HepG2 (cell line): ENCODE measurements around the gene CLDN9. TPM values are rescaled to one million over a fixed set of nuclear protein-coding genes. Genes with fewer than 3 reads are reported as not detected.

Source experiments
- ARID3A ChIP-seq: IDR thresholded peaks from 2 replicates; pipeline ENCODE4 v1.6.1; 2012; ENCODE audit warnings: low read depth, low read length, improper control_type of control experiment
- GATAD1 ChIP-seq: IDR thresholded peaks from 2 replicates; pipeline ENCODE4 v1.6.1; 2016; ENCODE audit warnings: missing genetic modification reagents, missing compliant biosample characterization
- HHEX ChIP-seq: IDR thresholded peaks from 2 replicates; pipeline ENCODE4 v1.6.1; 2016; ENCODE audit warnings: control low read depth
- PLRG1 ChIP-seq: fragments of 450-650 bp; conservative IDR thresholded peaks from 2 replicates; pipeline ENCODE4 v1.6.1; 2016
- SOX13 ChIP-seq, 3 experiments: fragments of 450-650 bp in 1 of 3; sonication (generic) in 1 of 3; formaldehyde crosslinking in 1 of 3; IDR thresholded peaks in 2 of 3; conservative IDR thresholded peaks in 1 of 3; 2 replicates each; pipeline versions ENCODE4 v1.5.0 to v1.6.1; 2016 to 2020; ENCODE audit warnings: antibody characterized with exemption in 1 of 3, mild to moderate bottlenecking in 1 of 3, missing compliant biosample characterization in 1 of 3, missing genetic modification reagents in 1 of 3, moderate library complexity in 1 of 3
- TRIM24 ChIP-seq: sonication (generic); formaldehyde crosslinking; IDR thresholded peaks from 2 replicates; pipeline ENCODE4 v1.8.0; 2022; ENCODE audit warnings: mild to moderate bottlenecking, missing genetic modification reagents
- XRCC5 ChIP-seq: fragments of 200-400 bp; formaldehyde crosslinking; optimal IDR thresholded peaks from 2 replicates; pipeline ENCODE3; 2017; ENCODE audit warnings: mild to moderate bottlenecking, low read length
- ZBTB40 ChIP-seq, 2 experiments: fragments of 450-650 bp in 1 of 2; sonication (generic) in 1 of 2; formaldehyde crosslinking in 1 of 2; IDR thresholded peaks; 2 replicates each; pipeline versions ENCODE4 v1.6.1 to v1.8.0; 2016 to 2022; ENCODE audit warnings: antibody characterized with exemption in 1 of 2, mild to moderate bottlenecking in 1 of 2, missing genetic modification reagents in 1 of 2
- ZBTB8A ChIP-seq: sonication (generic); formaldehyde crosslinking; IDR thresholded peaks from 2 replicates; pipeline ENCODE4 v1.4.0; 2020; ENCODE audit warnings: mild to moderate bottlenecking, low read depth, missing genetic modification reagents, borderline replicate concordance
- ZNF142 ChIP-seq: sonication (generic); formaldehyde crosslinking; IDR thresholded peaks from 2 replicates; pipeline ENCODE4 v1.4.0; 2020; ENCODE audit warnings: missing genetic modification reagents
- polyA plus RNA-seq, 8 experiments: library from polyadenylated mRNA; depleted of rRNA in 3 of 8; stranded (reverse) in 7 of 8; unstranded in 1 of 8; fragments of >200 nt; fragmentation: Illumina TruSeq in 4 of 8; extraction: Trizol in 4 of 8; gene quantifications; 2 replicates each; pipeline versions ENCODE4 v1.2.1 to v1.2.3, GENCODE V29; 2011 to 2016; ENCODE audit warnings: low read depth in 4 of 8, missing spikeins in 1 of 8, mixed read lengths in 1 of 8; ENCODE audit not compliant: insufficient read depth in 1 of 8
- total RNA-seq, 5 experiments: library from RNA; depleted of rRNA; stranded (reverse); fragments of >200 nt; fragmentation: Illumina TruSeq; extraction: Trizol; gene quantifications; 2 replicates each; pipeline ENCODE4 v1.2.3, GENCODE V29; 2016; ENCODE audit warnings: low read depth in 1 of 5

Gene CLDN9
- total and polyA plus RNA-seq, 2 of the 13 experiments (the other 11 are each of a cell fraction or from before 2014, with no cell fraction given): 0.15 to 0.26 TPM

DNA sequence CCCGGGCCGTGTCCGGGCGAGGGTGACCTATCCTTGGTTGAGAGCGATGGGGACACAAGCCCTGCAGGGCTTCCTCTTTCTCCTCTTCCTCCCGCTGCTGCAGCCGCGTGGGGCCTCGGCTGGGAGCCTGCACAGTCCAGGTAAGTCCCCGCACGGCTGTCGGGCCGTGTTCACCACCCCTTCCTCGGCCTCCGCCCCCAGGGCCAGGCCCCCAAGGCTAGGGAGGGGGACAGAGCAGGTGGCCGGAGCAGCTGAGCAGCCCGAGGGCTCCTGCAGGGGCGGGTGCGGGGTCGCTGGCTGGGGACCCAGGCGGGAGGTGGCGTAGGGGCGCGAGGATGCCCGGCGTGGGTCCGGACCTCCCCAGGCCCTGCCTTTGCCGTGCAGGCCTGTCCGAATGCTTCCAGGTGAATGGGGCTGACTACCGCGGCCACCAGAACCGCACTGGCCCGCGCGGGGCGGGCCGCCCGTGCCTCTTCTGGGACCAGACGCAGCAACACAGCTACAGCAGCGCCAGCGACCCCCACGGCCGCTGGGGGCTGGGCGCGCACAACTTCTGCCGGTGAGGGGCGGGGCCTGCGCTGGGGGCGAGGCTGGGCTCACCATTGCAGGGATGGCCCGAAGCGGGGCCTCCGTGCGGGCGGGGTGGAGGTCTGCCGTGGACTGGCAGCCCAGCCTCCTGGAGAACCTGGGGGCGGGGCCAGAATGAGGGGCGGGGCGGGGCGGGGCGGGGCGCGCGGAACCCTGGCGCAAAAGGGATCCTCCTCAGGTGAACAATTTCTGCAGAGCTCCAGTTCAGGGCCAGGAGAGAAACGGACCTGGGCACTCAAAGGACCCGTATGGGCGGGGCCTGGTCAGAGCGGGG, 48.0 kb upstream of the CLDN9 start (continued):
- TF ChIP-seq ZBTB40 (IDR thresholded peaks at IDR 0.05) (no peak), ZBTB40 (CRISPR knock-in tag; IDR thresholded peaks at IDR 0.05) (peak; percentile 18; the same call in 1 of the 2 replicates), SOX13 (IDR thresholded peaks at IDR 0.05) (no peak), SOX13 (CRISPR knock-in tag; conservative IDR thresholded peaks at IDR 0.05 in 1 of 2, IDR thresholded peaks at IDR 0.05 in 1 of 2) (no peak), XRCC5 (no peak), HHEX (CRISPR knock-in tag) (no peak), ZBTB8A (CRISPR knock-in tag) (no peak), GATAD1 (no peak), PLRG1 (no peak), ZNF142 (no peak), ARID3A (no peak), TRIM24 (CRISPR knock-in tag) (no peak)
